Keratinocyte (primary cell): Measurements from ENCODE around the gene RBM26. TPM values are rescaled to one million over a fixed set of nuclear protein-coding genes. Genes with fewer than 3 reads are reported as not detected.

Experiments used
- DNase-seq: peaks from one replicate; pipeline ENCODE4 v3.0.0-alpha.2; 2011; ENCODE audit warnings: low read depth, missing footprints, low spot score
- FAIRE-seq: peaks from 2 replicates; lab custom pipeline; 2011; peaks lifted over from hg19 to GRCh38; lab: Jason Lieb, UNC
- H2AFZ ChIP-seq: 2 replicates; pipeline ENCODE4 v1.6.0; 2012; ENCODE audit warnings: low read length, control low read depth, inconsistent platforms; ENCODE audit not compliant: control insufficient read depth
- H3K27ac ChIP-seq: 2 replicates; pipeline ENCODE4 v1.5.1; 2011; ENCODE audit warnings: low read length; ENCODE audit not compliant: control insufficient read depth, insufficient read depth
- H3K27me3 ChIP-seq: 3 replicates; pipeline ENCODE4 v1.6.0; 2011; ENCODE audit warnings: low read length; ENCODE audit not compliant: control insufficient read depth, insufficient read depth; ENCODE audit errors: extremely low read depth
- H3K36me3 ChIP-seq, 2 experiments: 2 replicates in 1 of 2; 3 replicates in 1 of 2; pipeline ENCODE4 v1.5.1; 2011; ENCODE audit warnings: low read length in 2 of 2, mild to moderate bottlenecking in 1 of 2; ENCODE audit not compliant: control insufficient read depth in 2 of 2, insufficient read depth in 2 of 2; ENCODE audit errors: extremely low read depth in 1 of 2
- H3K4me1 ChIP-seq: 3 replicates; pipeline ENCODE4 v1.5.1; 2011; ENCODE audit warnings: low read length; ENCODE audit not compliant: control insufficient read depth, insufficient read depth; ENCODE audit errors: extremely low read depth
- H3K4me2 ChIP-seq: 3 replicates; pipeline ENCODE4 v1.6.0; 2011; ENCODE audit warnings: low read depth, low read length; ENCODE audit not compliant: control insufficient read depth, insufficient read depth; ENCODE audit errors: extremely low read depth
- H3K4me3 ChIP-seq, 3 experiments: fragments of 200-600 bp in 1 of 3; sonication (generic) in 1 of 3; 2 replicates in 2 of 3; 3 replicates in 1 of 3; pipeline ENCODE4 v1.5.1; 2011 to 2016; ENCODE audit warnings: low read length in 3 of 3, mild to moderate bottlenecking in 3 of 3, control low read depth in 2 of 3, inconsistent platforms in 1 of 3, low read depth in 1 of 3, mixed read lengths in 1 of 3, mixed run types in 1 of 3, moderate library complexity in 1 of 3; ENCODE audit not compliant: control insufficient read depth in 2 of 3, insufficient read depth in 2 of 3; ENCODE audit errors: extremely low read depth in 1 of 3
- H3K79me2 ChIP-seq: 2 replicates; pipeline ENCODE4 v1.6.0; 2012; ENCODE audit warnings: low read length; ENCODE audit not compliant: control insufficient read depth, insufficient read depth
- H3K9ac ChIP-seq: 3 replicates; pipeline ENCODE4 v1.6.0; 2011; ENCODE audit warnings: low read length; ENCODE audit not compliant: control insufficient read depth, insufficient read depth; ENCODE audit errors: extremely low read depth
- H3K9me1 ChIP-seq: 3 replicates; pipeline ENCODE4 v1.6.0; 2011; ENCODE audit warnings: low read length; ENCODE audit not compliant: control insufficient read depth, insufficient read depth; ENCODE audit errors: extremely low read depth
- H3K9me3 ChIP-seq: 2 replicates; pipeline ENCODE4 v1.5.1; 2012; ENCODE audit warnings: low read depth, low read length; ENCODE audit not compliant: control insufficient read depth
- H4K20me1 ChIP-seq: 3 replicates; pipeline ENCODE4 v1.6.0; 2011; ENCODE audit warnings: low read length; ENCODE audit not compliant: control insufficient read depth, insufficient read depth; ENCODE audit errors: extremely low read depth
- EZH2 ChIP-seq: IDR thresholded peaks from one replicate; pipeline ENCODE4 v1.6.1; 2012; ENCODE audit warnings: inconsistent platforms, mild to moderate bottlenecking, low read length, moderate library complexity
- dilution Hi-C: fragments of 300-500 bp; cut with MboI; formaldehyde crosslinking; loops from one replicate; pipeline ENCODE4 v1.7.0; 2020; ENCODE audit warnings: low sequenced_read_pairs; ENCODE audit not compliant: extremely low pct_ligation_motif_present
- polyA plus RNA-seq, 5 experiments: library from polyadenylated mRNA; depleted of rRNA in 3 of 5; stranded (reverse) in 3 of 5; stranded (forward) in 1 of 5; unstranded in 1 of 5; fragments of >200 nt; gene quantifications; 1 replicate in 1 of 5; 2 replicates in 3 of 5; 3 replicates in 1 of 5; pipeline versions ENCODE4 v1.2.1 to v1.2.3, GENCODE V29; 2011 to 2012; ENCODE audit warnings: missing spikeins in 2 of 5, low read depth in 1 of 5, low replicate concordance in 1 of 5
- TF ChIP-seq, protein P1 (sequence below), 3 experiments: IDR thresholded peaks in 1 of 3; conservative IDR thresholded peaks in 1 of 3; optimal IDR thresholded peaks in 1 of 3; 2 replicates in 2 of 3; 3 replicates in 1 of 3; pipeline versions ENCODE3 to v1.5.1; 2011; ENCODE audit warnings: low read length in 3 of 3, mild to moderate bottlenecking in 3 of 3, moderate library complexity in 2 of 3, control low read depth in 1 of 3, inconsistent platforms in 1 of 3; ENCODE audit not compliant: insufficient read depth in 2 of 3; ENCODE audit errors: extremely low read depth in 1 of 3

RBM26 gene
- polyA plus RNA-seq, 1 donor (not counting 4 experiments of a cell fraction or from before 2014, with no cell fraction given) = 28.4 TPM

DNA sequence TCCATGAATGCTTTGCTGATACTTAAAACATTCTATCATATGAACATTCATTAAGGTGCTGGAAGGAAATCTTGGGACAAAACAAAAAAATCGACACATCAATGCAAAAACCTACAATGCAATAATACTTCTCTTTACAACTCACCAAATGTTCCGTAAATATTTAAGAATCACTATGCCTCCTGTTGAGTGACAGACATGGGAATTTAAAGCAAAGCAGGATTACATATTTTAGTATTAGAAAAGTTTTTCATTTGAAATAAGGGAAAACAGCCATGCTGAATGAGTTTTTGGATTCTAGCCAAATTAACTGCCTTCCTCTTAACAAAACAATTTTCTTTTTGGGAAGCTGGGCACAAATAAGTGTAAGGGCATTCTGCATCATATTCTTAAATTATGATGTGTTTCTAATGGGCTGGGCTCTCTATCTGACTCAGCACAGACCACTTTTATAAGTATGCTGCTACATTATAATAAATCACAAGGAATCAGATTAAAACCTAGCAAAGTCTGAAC is 93.7 kb downstream of the RBM26 start:
- Histone ChIP-seq H4K20me1 (no peaks in the 10 kb centered on the region), H3K36me3 (no peaks in the 10 kb centered on the region), H3K9me3 (no peaks in the 10 kb centered on the region), H3K79me2 (no peaks in the 10 kb centered on the region), H2AFZ (no peak overlapping the region), H3K27me3 (no peaks in the 10 kb centered on the region), H3K4me1 (no peaks in the 10 kb centered on the region), H3K9ac (no peak overlapping the region), H3K4me3 (no peak overlapping the region), H3K4me2 (no peak overlapping the region), H3K27ac (no peak overlapping the region), H3K9me1 (no peaks in the 10 kb centered on the region)
- dilution Hi-C loops = no loop called here
- FAIRE-seq = no peak
- no peak for TF ChIP-seq EZH2
- TF ChIP-seq, protein P1, sequence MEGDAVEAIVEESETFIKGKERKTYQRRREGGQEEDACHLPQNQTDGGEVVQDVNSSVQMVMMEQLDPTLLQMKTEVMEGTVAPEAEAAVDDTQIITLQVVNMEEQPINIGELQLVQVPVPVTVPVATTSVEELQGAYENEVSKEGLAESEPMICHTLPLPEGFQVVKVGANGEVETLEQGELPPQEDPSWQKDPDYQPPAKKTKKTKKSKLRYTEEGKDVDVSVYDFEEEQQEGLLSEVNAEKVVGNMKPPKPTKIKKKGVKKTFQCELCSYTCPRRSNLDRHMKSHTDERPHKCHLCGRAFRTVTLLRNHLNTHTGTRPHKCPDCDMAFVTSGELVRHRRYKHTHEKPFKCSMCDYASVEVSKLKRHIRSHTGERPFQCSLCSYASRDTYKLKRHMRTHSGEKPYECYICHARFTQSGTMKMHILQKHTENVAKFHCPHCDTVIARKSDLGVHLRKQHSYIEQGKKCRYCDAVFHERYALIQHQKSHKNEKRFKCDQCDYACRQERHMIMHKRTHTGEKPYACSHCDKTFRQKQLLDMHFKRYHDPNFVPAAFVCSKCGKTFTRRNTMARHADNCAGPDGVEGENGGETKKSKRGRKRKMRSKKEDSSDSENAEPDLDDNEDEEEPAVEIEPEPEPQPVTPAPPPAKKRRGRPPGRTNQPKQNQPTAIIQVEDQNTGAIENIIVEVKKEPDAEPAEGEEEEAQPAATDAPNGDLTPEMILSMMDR (optimal IDR thresholded peaks at IDR 0.05 in 1 of 3, IDR thresholded peaks at IDR 0.05 in 1 of 3, conservative IDR thresholded peaks at IDR 0.05 in 1 of 3; ENCODE audit: extremely low read depth in 1 of 3, insufficient read depth in 2 of 3, low read length in 3 of 3) = no peak
- no peak for DNase-seq

DNA sequence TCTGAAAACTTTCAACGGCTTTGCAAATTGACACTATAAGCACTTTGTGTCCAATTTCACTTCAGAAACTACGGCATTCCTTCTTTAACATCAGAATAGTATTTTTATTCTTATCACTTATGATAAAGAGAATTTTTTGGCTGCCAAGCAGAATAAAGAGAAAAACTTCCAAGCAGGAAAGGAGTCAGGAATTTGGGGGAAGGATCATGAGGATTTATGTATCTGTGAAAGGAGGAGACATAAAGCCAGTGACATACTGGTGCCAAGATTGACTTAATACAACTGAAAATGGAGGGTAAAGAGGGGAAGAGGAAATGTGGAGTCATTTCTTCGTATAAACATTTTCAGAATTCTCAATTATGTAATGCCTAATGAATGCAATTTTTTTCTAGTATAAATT is 94.7 kb downstream of the RBM26 start:
- TF ChIP-seq EZH2 = no peak
- TF ChIP-seq, protein P1 (optimal IDR thresholded peaks at IDR 0.05 in 1 of 3, IDR thresholded peaks at IDR 0.05 in 1 of 3, conservative IDR thresholded peaks at IDR 0.05 in 1 of 3; ENCODE audit: extremely low read depth in 1 of 3, insufficient read depth in 2 of 3, low read length in 3 of 3) = no peak
- no peaks in the 10 kb centered on the region for H4K20me1 ChIP-seq
- H3K27ac ChIP-seq = no peak overlapping the region
- H3K9ac ChIP-seq = no peak overlapping the region
- H3K4me1 ChIP-seq = no peaks in the 10 kb centered on the region
- FAIRE-seq (no peak), DNase-seq (no peak)
- H3K27me3 ChIP-seq = no peaks in the 10 kb centered on the region
- dilution Hi-C loops = no loop called here
- no peak overlapping the region for H3K4me2 ChIP-seq
- H3K4me3 ChIP-seq = no peak overlapping the region
- no peak overlapping the region for H2AFZ ChIP-seq
- H3K36me3 ChIP-seq = no peaks in the 10 kb centered on the region
- H3K79me2 ChIP-seq = no peaks in the 10 kb centered on the region
- no peaks in the 10 kb centered on the region for H3K9me1 ChIP-seq
- no peaks in the 10 kb centered on the region for H3K9me3 ChIP-seq
